Measurements from ENCODE around the gene TARS1. TPM values are rescaled to one million over a fixed set of nuclear protein-coding genes. Genes with fewer than 3 reads are reported as not detected.
A peak's percentile ranks its signal among the peaks of the same experiment; 100 is the strongest.

TARS1 gene
- polyA plus RNA-seq (2013) = 110 TPM

DNA sequence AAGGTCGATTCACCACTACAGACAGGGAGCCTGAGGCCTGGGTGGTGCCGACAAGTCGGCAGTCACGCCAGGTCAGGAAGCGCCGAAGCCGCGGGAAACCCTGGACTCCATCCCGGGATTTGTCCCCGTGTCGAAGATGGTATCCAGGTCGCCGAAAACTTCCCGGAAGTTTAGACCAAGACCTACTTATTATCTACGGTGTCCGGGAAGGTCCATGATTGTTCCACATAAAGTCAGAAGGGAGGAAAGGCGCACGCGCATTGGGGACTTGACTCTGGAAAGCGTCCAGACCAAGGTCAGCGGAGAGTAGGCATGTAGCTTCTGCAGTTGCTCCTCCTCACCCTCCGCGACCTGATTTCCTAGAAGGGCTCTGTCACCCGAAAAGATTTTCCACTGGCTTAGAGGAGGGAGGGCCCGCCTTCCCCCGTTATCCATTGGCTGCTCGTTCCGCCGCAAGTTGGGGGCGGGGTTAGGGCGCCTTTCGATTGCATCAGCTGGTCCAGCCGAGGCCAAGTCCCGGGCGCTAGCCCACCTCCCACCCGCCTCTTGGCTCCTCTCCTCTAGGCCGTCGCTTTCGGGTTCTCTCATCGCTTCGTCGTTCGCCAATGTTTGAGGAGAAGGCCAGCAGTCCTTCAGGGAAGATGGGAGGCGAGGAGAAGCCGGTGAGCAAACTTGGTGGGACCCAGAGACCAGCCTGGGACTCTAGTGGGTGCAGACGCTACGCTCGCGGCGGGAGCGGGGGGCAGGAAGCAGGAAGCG is at the start of gene TARS1:
TSS of gene TARS1 (plus strand) at position 484 of the 759 bp plus-strand sequence. CDS start at position 606, 122 bp downstream.
- Histone ChIP-seq H3K36me3 (ENCODE audit: control insufficient read depth in 4 of 4, insufficient read depth in 4 of 4, low read length in 3 of 4) (peaks cover 2 to 14% (median 9%) of the 10 kb centered on the region in 4 experiments), H3K27me3 (replicated peaks in 2 of 5; ENCODE audit: control insufficient read depth in 4 of 5, insufficient read depth in 5 of 5, low read length in 4 of 5) (no peaks in the 10 kb centered on the region), H3K4me1 (ENCODE audit: control extremely low read depth in 1 of 4, control insufficient read depth in 4 of 4, insufficient read depth in 4 of 4, low read length in 3 of 4) (peaks cover 12 to 34% (median 19%) of the 10 kb centered on the region in 4 experiments), H3K4me3 (ENCODE audit: control insufficient read depth in 1 of 7, extremely low read depth in 1 of 7, insufficient read depth in 4 of 7, low read depth in 2 of 7, low read length in 6 of 7) (peak within 1 kb of the TSS; percentile 72 to 100 (median 96)), H3K9me3 (ENCODE audit: control extremely low read depth in 1 of 5, control insufficient read depth in 4 of 5, insufficient read depth in 2 of 5, low read depth in 1 of 5, low read length in 4 of 5) (no peaks in the 10 kb centered on the region), H3K27ac (ENCODE audit: insufficient read depth in 1 of 2, low read depth in 1 of 2, low read length in 2 of 2, poor library complexity in 1 of 2, severe bottlenecking in 2 of 2) (peak within 1 kb of the TSS; percentile 90 to 98)
- ChIA-PET CTCF (interaction anchor here (0.9 to 1.4 kb wide), 2 partner anchors 8 to 17 kb away, joined by 3 to 5 read pairs; no protein-coding TSS in a partner anchor), POLR2A (no interaction called here)
- WGBS (ENCODE audit: insufficient coverage) = 0% methylated on average over 36 of the region's 52 CpGs
- DNase-seq = peak; percentile 100

DNA sequence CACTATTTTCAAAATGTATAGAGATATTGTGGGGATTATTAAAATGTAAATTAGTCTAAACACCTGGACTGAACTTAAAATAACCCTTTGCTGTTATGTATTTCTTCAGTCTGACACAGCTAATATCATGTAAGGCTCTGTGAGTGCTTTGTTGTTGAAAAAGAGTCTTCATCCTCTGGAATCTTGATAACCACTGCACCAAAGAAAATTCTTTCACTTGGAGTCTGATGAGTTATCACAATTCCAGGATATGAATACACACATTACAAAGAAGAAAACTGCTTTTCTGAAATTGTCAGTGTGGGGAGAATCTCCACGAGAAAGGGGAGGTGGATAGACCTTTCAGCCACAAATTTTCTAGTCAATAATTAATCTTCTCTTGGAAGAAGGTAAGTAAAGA is 42.3 kb upstream of the TARS1 start:
- no peaks in the 10 kb centered on the region for H3K36me3 ChIP-seq (ENCODE audit: control insufficient read depth in 4 of 4, insufficient read depth in 4 of 4, low read length in 3 of 4)
- no peaks in the 10 kb centered on the region for H3K27me3 ChIP-seq (replicated peaks in 2 of 5; ENCODE audit: control insufficient read depth in 4 of 5, insufficient read depth in 5 of 5, low read length in 4 of 5)
- peaks cover 0 to 1% (median 0%) of the 10 kb centered on the region in 5 experiments for H3K9me3 ChIP-seq (ENCODE audit: control extremely low read depth in 1 of 5, control insufficient read depth in 4 of 5, insufficient read depth in 2 of 5, low read depth in 1 of 5, low read length in 4 of 5)
- CTCF ChIA-PET = no interaction called here
- H3K4me3 ChIP-seq (ENCODE audit: control insufficient read depth in 1 of 7, extremely low read depth in 1 of 7, insufficient read depth in 4 of 7, low read depth in 2 of 7, low read length in 6 of 7) = no peak overlapping the region
- POLR2A ChIA-PET = no interaction called here
- no CpG with 5 or more reads among the region's 1 CpG for WGBS (ENCODE audit: insufficient coverage)
- no peak overlapping the region for H3K27ac ChIP-seq (ENCODE audit: insufficient read depth in 1 of 2, low read depth in 1 of 2, low read length in 2 of 2, poor library complexity in 1 of 2, severe bottlenecking in 2 of 2)
- no peak for DNase-seq
- H3K4me1 ChIP-seq (ENCODE audit: control extremely low read depth in 1 of 4, control insufficient read depth in 4 of 4, insufficient read depth in 4 of 4, low read length in 3 of 4) = peaks cover 0 to 13% (median 4%) of the 10 kb centered on the region in 4 experiments

DNA sequence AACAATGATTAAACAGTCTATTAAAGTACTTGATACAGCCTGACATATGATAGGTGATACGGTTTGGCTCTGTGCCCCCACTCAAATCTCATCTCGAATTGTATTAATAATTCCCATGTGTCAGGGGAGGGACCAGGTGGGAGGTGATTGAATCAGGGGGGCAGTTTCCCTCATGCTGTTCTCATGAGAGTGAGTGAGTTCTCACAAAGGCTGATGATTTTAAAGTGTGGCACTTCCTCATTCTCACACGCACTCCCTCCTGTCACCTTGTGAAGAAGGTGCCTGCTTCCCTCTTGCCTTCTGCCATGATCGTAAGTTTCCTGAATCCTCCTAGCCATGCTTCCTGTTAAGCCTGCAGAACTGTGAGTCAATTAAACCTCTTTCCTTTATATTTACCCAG is 40.1 kb upstream of the TARS1 start:
- ChIA-PET CTCF (no interaction called here), POLR2A (no interaction called here)
- H3K27me3 ChIP-seq (replicated peaks in 2 of 5; ENCODE audit: control insufficient read depth in 4 of 5, insufficient read depth in 5 of 5, low read length in 4 of 5) = no peaks in the 10 kb centered on the region
- no peaks in the 10 kb centered on the region for H3K9me3 ChIP-seq (ENCODE audit: control extremely low read depth in 1 of 5, control insufficient read depth in 4 of 5, insufficient read depth in 2 of 5, low read depth in 1 of 5, low read length in 4 of 5)
- no peaks in the 10 kb centered on the region for H3K36me3 ChIP-seq (ENCODE audit: control insufficient read depth in 4 of 4, insufficient read depth in 4 of 4, low read length in 3 of 4)
- H3K4me1 ChIP-seq (ENCODE audit: control extremely low read depth in 1 of 4, control insufficient read depth in 4 of 4, insufficient read depth in 4 of 4, low read length in 3 of 4) = peaks cover 0 to 13% (median 4%) of the 10 kb centered on the region in 4 experiments
- H3K4me3 ChIP-seq (ENCODE audit: control insufficient read depth in 1 of 7, extremely low read depth in 1 of 7, insufficient read depth in 4 of 7, low read depth in 2 of 7, low read length in 6 of 7) = no peak overlapping the region
- no peak overlapping the region for H3K27ac ChIP-seq (ENCODE audit: insufficient read depth in 1 of 2, low read depth in 1 of 2, low read length in 2 of 2, poor library complexity in 1 of 2, severe bottlenecking in 2 of 2)
- peak; percentile 34 to 85 (median 77) for DNase-seq
- 8% methylated on average over 2 of the region's 4 CpGs for WGBS (ENCODE audit: insufficient coverage)

DNA sequence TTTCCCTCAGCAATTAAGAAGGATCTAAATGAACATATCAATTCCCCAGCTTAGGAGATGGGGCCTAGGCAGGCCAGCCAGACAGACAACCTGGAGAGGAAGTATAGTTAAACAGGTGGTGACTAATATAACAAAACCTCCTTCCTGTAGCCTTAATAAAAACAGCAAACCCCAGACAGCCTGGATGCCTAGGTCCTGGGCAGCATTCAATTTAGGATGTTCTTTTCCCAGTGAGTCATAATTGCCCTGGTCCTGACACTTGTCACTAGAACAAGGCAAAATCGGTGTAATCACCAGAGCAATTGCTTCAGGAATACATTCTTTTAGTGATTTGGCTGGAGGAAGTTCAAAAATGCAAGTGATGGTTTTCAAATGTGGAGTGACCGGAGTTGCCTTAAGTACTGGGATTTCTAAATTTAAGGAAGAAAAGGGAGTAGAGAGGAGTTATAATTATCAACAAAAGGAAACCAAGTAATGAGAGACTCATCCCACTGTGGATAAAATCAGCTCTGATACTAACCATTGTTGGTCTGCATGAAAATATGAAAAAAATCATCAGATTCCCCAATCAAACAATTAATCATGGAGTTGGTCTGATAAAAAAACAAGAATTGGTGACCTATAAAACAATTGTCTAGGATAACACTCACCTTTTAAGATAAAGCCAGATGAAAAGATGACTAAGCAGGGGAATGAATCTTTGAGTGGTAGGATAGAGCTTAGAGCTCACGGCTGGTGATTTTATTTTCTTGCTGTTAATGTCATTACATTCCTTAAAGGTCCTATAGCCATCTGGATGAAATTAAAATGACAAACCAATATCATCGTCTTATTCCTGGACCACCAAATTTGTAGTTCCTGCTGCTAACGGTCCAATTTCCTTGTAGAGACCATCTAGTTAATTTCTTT is 39.0 kb upstream of the TARS1 start:
- Histone ChIP-seq H3K4me3 (ENCODE audit: control insufficient read depth in 1 of 7, extremely low read depth in 1 of 7, insufficient read depth in 4 of 7, low read depth in 2 of 7, low read length in 6 of 7) (no peak overlapping the region), H3K36me3 (ENCODE audit: control insufficient read depth in 4 of 4, insufficient read depth in 4 of 4, low read length in 3 of 4) (no peaks in the 10 kb centered on the region), H3K9me3 (ENCODE audit: control extremely low read depth in 1 of 5, control insufficient read depth in 4 of 5, insufficient read depth in 2 of 5, low read depth in 1 of 5, low read length in 4 of 5) (no peaks in the 10 kb centered on the region), H3K4me1 (ENCODE audit: control extremely low read depth in 1 of 4, control insufficient read depth in 4 of 4, insufficient read depth in 4 of 4, low read length in 3 of 4) (peaks cover 0 to 13% (median 4%) of the 10 kb centered on the region in 4 experiments), H3K27ac (ENCODE audit: insufficient read depth in 1 of 2, low read depth in 1 of 2, low read length in 2 of 2, poor library complexity in 1 of 2, severe bottlenecking in 2 of 2) (no peak overlapping the region), H3K27me3 (replicated peaks in 2 of 5; ENCODE audit: control insufficient read depth in 4 of 5, insufficient read depth in 5 of 5, low read length in 4 of 5) (no peaks in the 10 kb centered on the region)
- CTCF ChIA-PET = no interaction called here
- WGBS (ENCODE audit: insufficient coverage) = 50% methylated on average over 1 of the region's 5 CpGs
- POLR2A ChIA-PET = no interaction called here
- DNase-seq = peak in 2 of 3 donors; percentile 30 to 34

DNA sequence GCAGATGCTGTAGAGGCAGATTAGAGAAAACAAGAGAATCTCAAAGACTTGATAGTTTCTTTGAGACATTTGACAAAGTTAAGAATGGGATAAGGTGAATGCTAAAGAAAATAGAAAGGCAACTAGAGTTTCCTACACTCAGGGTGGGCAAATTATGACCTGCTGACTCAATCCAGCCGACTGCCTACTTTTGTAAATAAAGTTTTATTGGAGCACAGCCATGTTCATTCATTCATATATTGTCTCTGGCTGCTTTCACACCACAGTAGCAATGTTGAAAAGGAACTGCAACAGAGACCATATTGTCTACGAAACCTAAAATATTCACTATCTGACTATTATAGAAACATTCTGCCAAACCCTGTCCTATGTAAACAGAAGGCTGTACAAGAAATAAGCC is 37.6 kb upstream of the TARS1 start:
- no peak for DNase-seq
- no peaks in the 10 kb centered on the region for H3K9me3 ChIP-seq (ENCODE audit: control extremely low read depth in 1 of 5, control insufficient read depth in 4 of 5, insufficient read depth in 2 of 5, low read depth in 1 of 5, low read length in 4 of 5)
- H3K4me3 ChIP-seq (ENCODE audit: control insufficient read depth in 1 of 7, extremely low read depth in 1 of 7, insufficient read depth in 4 of 7, low read depth in 2 of 7, low read length in 6 of 7) = no peak overlapping the region
- H3K4me1 ChIP-seq (ENCODE audit: control extremely low read depth in 1 of 4, control insufficient read depth in 4 of 4, insufficient read depth in 4 of 4, low read length in 3 of 4) = peaks cover 0 to 13% (median 4%) of the 10 kb centered on the region in 4 experiments
- H3K27ac ChIP-seq (ENCODE audit: insufficient read depth in 1 of 2, low read depth in 1 of 2, low read length in 2 of 2, poor library complexity in 1 of 2, severe bottlenecking in 2 of 2) = no peak overlapping the region
- WGBS (ENCODE audit: insufficient coverage) = no CpG with 5 or more reads among the region's 2 CpGs
- ChIA-PET POLR2A (no interaction called here), CTCF (no interaction called here)
- no peaks in the 10 kb centered on the region for H3K27me3 ChIP-seq (replicated peaks in 2 of 5; ENCODE audit: control insufficient read depth in 4 of 5, insufficient read depth in 5 of 5, low read length in 4 of 5)
- no peaks in the 10 kb centered on the region for H3K36me3 ChIP-seq (ENCODE audit: control insufficient read depth in 4 of 4, insufficient read depth in 4 of 4, low read length in 3 of 4)

DNA sequence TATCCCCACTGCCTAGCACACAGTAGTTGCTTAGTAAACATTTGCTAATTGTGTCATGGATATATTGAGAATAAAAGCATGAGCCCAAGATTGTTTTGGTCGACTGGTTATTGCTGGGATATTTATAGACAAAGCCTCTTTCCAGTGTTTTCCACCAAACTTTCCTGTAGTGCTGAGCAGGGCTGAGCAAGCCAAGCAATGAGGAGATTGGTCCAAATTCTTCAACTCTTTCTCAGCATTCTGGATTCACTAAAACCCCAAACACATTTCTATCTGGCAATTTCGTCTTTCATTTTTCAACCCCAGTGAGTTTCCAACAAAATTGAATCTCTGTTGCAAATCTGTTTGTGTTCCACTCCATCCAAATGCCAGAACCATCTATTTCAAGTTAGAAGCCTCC is 31.9 kb upstream of the TARS1 start:
- Histone ChIP-seq H3K27me3 (replicated peaks in 2 of 5; ENCODE audit: control insufficient read depth in 4 of 5, insufficient read depth in 5 of 5, low read length in 4 of 5) (no peaks in the 10 kb centered on the region), H3K9me3 (ENCODE audit: control extremely low read depth in 1 of 5, control insufficient read depth in 4 of 5, insufficient read depth in 2 of 5, low read depth in 1 of 5, low read length in 4 of 5) (no peaks in the 10 kb centered on the region), H3K4me3 (ENCODE audit: control insufficient read depth in 1 of 7, extremely low read depth in 1 of 7, insufficient read depth in 4 of 7, low read depth in 2 of 7, low read length in 6 of 7) (no peak overlapping the region), H3K27ac (ENCODE audit: insufficient read depth in 1 of 2, low read depth in 1 of 2, low read length in 2 of 2, poor library complexity in 1 of 2, severe bottlenecking in 2 of 2) (no peak overlapping the region), H3K4me1 (ENCODE audit: control extremely low read depth in 1 of 4, control insufficient read depth in 4 of 4, insufficient read depth in 4 of 4, low read length in 3 of 4) (no peaks in the 10 kb centered on the region), H3K36me3 (ENCODE audit: control insufficient read depth in 4 of 4, insufficient read depth in 4 of 4, low read length in 3 of 4) (no peaks in the 10 kb centered on the region)
- 94% methylated on average over 2 of the region's 2 CpGs for WGBS (ENCODE audit: insufficient coverage)
- POLR2A ChIA-PET = no interaction called here
- no peak for DNase-seq
- CTCF ChIA-PET = interaction anchor here (1.4 kb wide), 1 partner anchor 23 kb away, joined by 3 read pairs; no protein-coding TSS in a partner anchor
